Ascending aorta (tissue), 2 donors: Measurements from ENCODE around the gene KCNK1. TPM values are rescaled to one million over a fixed set of nuclear protein-coding genes. Genes with fewer than 3 reads are reported as not detected.

Source experiments
- DNase-seq, 2 donors: peaks; one replicate each; pipeline ENCODE4 v3.0.0-alpha.2; 2019; ENCODE audit warnings: low spot score in 2 of 2
- H3K27ac ChIP-seq, 2 donors: fragments of 200-600 bp; sonication (generic); one replicate each; pipeline ENCODE4 v1.5.1; 2016 to 2017; ENCODE audit warnings: mild to moderate bottlenecking in 1 of 2
- H3K27me3 ChIP-seq: fragments of 200-600 bp; sonication (generic); one replicate; pipeline ENCODE4 v1.5.1; 2017
- H3K36me3 ChIP-seq, 2 donors: fragments of 200-600 bp; sonication (generic); one replicate each; pipeline ENCODE4 v1.5.1; 2016
- H3K4me1 ChIP-seq, 2 donors: fragments of 200-600 bp; sonication (generic); one replicate each; pipeline ENCODE4 v1.5.1; 2016 to 2017; ENCODE audit warnings: mild to moderate bottlenecking in 1 of 2
- H3K4me3 ChIP-seq, 2 donors: fragments of 200-600 bp; sonication (generic); one replicate each; pipeline ENCODE4 v1.5.1; 2016 to 2017; ENCODE audit warnings: mild to moderate bottlenecking in 1 of 2
- H3K9me3 ChIP-seq, 2 donors: fragments of 200-600 bp; sonication (generic); one replicate each; pipeline ENCODE4 v1.5.1; 2016
- CTCF ChIP-seq, 3 experiments: fragments of 200-600 bp in 2 of 3; fragments of 450-650 bp in 1 of 3; sonication (generic) in 2 of 3; IDR thresholded peaks; one replicate each; pipeline ENCODE4 v1.5.1; 2016 to 2019; ENCODE audit warnings: antibody characterized with exemption in 3 of 3, mild to moderate bottlenecking in 1 of 3, moderate library complexity in 1 of 3
- intact Hi-C: fragments of 100-400 bp; cut with DNase I; formaldehyde crosslinking; loops from one replicate; pipeline ENCODE4 v1.15.1; 2023
- total RNA-seq: library from RNA; depleted of rRNA; stranded (reverse); fragments of >200 nt; gene quantifications from one replicate; pipeline ENCODE4 v1.1.0, GENCODE V29; 2016

The KCNK1 gene
- total RNA-seq, 1 donor from 2014 or later: 1.4 TPM

GRCh38 chr1:233673947-233674431, 60.1 kb downstream of the KCNK1 start:
- TF ChIP-seq CTCF (IDR thresholded peaks at IDR 0.05): no peak
- Histone ChIP-seq H3K27me3 (no peaks in the 10 kb centered on the region), H3K4me1 (no peaks in the 10 kb centered on the region), H3K36me3 (no peaks in the 10 kb centered on the region), H3K27ac (no peak overlapping the region), H3K4me3 (no peak overlapping the region), H3K9me3 (no peaks in the 10 kb centered on the region)
- intact Hi-C loops: no loop called here
- no peak for DNase-seq

GRCh38 chr1:233675446-233675845, 61.5 kb downstream of the KCNK1 start:
- no peak for DNase-seq
- H3K27ac ChIP-seq: no peak overlapping the region
- no peaks in the 10 kb centered on the region for H3K27me3 ChIP-seq
- no peak overlapping the region for H3K4me3 ChIP-seq
- no peaks in the 10 kb centered on the region for H3K9me3 ChIP-seq
- intact Hi-C loops: no loop called here
- H3K36me3 ChIP-seq: no peaks in the 10 kb centered on the region
- H3K4me1 ChIP-seq: no peaks in the 10 kb centered on the region
- no peak for TF ChIP-seq CTCF (IDR thresholded peaks at IDR 0.05)

GRCh38 chr1:233675893-233676292, 62.0 kb downstream of the KCNK1 start:
- no peak for TF ChIP-seq CTCF (IDR thresholded peaks at IDR 0.05)
- intact Hi-C loops: no loop called here
- H3K36me3 ChIP-seq: no peaks in the 10 kb centered on the region
- no peaks in the 10 kb centered on the region for H3K9me3 ChIP-seq
- H3K27ac ChIP-seq: no peak overlapping the region
- no peak overlapping the region for H3K4me3 ChIP-seq
- H3K27me3 ChIP-seq: no peaks in the 10 kb centered on the region
- no peaks in the 10 kb centered on the region for H3K4me1 ChIP-seq
- DNase-seq: no peak

DNA sequence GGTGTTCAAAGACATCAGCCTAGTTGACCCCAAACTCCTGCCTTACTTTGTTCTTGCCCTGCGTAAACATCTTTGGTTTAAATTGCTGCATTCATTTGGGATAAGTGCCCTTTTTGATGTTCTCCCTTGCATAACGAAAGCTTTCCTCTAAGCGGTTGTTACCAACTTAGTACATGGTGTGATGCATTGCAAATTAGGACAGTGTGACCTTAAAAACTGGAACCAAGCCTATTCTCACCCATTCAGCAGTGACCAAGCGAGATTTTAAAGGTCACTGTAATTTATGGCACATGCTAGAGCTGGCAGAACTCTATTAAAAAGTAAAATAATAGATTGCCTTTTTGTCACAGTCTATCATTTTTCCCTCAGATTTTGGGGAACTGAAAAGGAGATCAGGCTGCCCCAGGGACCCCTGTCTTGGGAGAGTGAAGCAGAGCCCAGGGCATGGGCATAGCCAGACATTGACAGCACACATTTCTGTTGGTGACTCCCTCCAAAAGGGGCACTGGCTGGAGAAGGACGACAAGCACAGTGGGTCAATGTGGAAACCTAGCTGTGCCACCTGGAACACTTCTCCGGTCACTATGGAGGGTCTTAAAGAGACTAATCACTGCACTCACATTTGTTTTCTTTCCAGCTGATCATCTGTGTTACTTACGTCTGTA, 63.9 kb downstream of the KCNK1 start:
- H3K27ac ChIP-seq: no peak overlapping the region
- no peak for TF ChIP-seq CTCF (IDR thresholded peaks at IDR 0.05)
- H3K27me3 ChIP-seq: no peaks in the 10 kb centered on the region
- H3K4me3 ChIP-seq: no peak overlapping the region
- DNase-seq: no peak
- H3K4me1 ChIP-seq: no peaks in the 10 kb centered on the region
- no peaks in the 10 kb centered on the region for H3K36me3 ChIP-seq
- H3K9me3 ChIP-seq: no peaks in the 10 kb centered on the region
- intact Hi-C loops: no loop called here

- Histone ChIP-seq H3K36me3 (no peaks in the 10 kb centered on the region), H3K27me3 (no peaks in the 10 kb centered on the region), H3K4me3 (no peak overlapping the region), H3K27ac (no peak overlapping the region), H3K4me1 (no peaks in the 10 kb centered on the region), H3K9me3 (no peaks in the 10 kb centered on the region)
- TF ChIP-seq CTCF (IDR thresholded peaks at IDR 0.05): no peak
- intact Hi-C loops: no loop called here
- DNase-seq: no peak
These were observed 65.1 kb downstream of the KCNK1 start for GRCh38 chr1:233679030-233679429.
